GM19035 (cell line): ENCODE data around the gene RAB11FIP3.

ENCODE experiments used
- ATAC-seq: cut with Tn5 transposase; IDR thresholded peaks from one replicate; pipeline ENCODE4 v1.9.1; 2021; ENCODE audit not compliant: unreplicated experiment

Gene RAB11FIP3

GRCh38 chr16:424033-424622, 1.3 kb upstream of the RAB11FIP3 start:
- no peak for ATAC-seq

GRCh38 chr16:424623-425081, 797 bp upstream of the RAB11FIP3 start:
- ATAC-seq, result no peak

GRCh38 chr16:425740-426114, 278 bp downstream of the RAB11FIP3 start:
- ATAC-seq, result peak; percentile 32

- ATAC-seq, result no peak
Observed at GRCh38 chr16:426115-426905, 861 bp downstream of the RAB11FIP3 start.

- no peak for ATAC-seq
Observed at GRCh38 chr16:426906-427249, 1.4 kb downstream of the RAB11FIP3 start.

GRCh38 chr16:427250-427649, 1.8 kb downstream of the RAB11FIP3 start:
- ATAC-seq, result no peak

GRCh38 chr16:430904-431303, 5.5 kb downstream of the RAB11FIP3 start:
- ATAC-seq, result no peak

GRCh38 chr16:440627-441026, 15.2 kb downstream of the RAB11FIP3 start:
- no peak for ATAC-seq

- no peak for ATAC-seq
Observed at GRCh38 chr16:441447-441846, 16.0 kb downstream of the RAB11FIP3 start.

- no peak for ATAC-seq
Observed at GRCh38 chr16:442976-443375, 17.5 kb downstream of the RAB11FIP3 start.

GRCh38 chr16:444027-444426, 18.6 kb downstream of the RAB11FIP3 start:
- ATAC-seq, result no peak

- no peak for ATAC-seq
Observed at GRCh38 chr16:445566-445965, 20.1 kb downstream of the RAB11FIP3 start.

GRCh38 chr16:450385-450784, 24.9 kb downstream of the RAB11FIP3 start:
- no peak for ATAC-seq

GRCh38 chr16:450785-451512, 25.5 kb downstream of the RAB11FIP3 start:
- ATAC-seq, result no peak

GRCh38 chr16:454397-454940, 29.0 kb downstream of the RAB11FIP3 start:
- ATAC-seq, result no peak

GRCh38 chr16:455453-455852, 30.0 kb downstream of the RAB11FIP3 start:
- ATAC-seq, result no peak

- ATAC-seq, result no peak
Observed at GRCh38 chr16:456891-457483, 31.5 kb downstream of the RAB11FIP3 start.

GRCh38 chr16:457732-458400, 32.4 kb downstream of the RAB11FIP3 start:
- no peak for ATAC-seq

- ATAC-seq, result no peak
Observed at GRCh38 chr16:459761-460160, 34.3 kb downstream of the RAB11FIP3 start.

- ATAC-seq, result no peak
Observed at GRCh38 chr16:460787-461186, 35.3 kb downstream of the RAB11FIP3 start.

GRCh38 chr16:463071-463470, 37.6 kb downstream of the RAB11FIP3 start:
- no peak for ATAC-seq
